NCI-H345 (cell line): Measurements from ENCODE around the gene CTIF.

Experiments used
- DNase-seq: peaks from one replicate; lab custom pipeline; 2025; lab: John Stamatoyannopoulos, UW

Gene CTIF

DNA sequence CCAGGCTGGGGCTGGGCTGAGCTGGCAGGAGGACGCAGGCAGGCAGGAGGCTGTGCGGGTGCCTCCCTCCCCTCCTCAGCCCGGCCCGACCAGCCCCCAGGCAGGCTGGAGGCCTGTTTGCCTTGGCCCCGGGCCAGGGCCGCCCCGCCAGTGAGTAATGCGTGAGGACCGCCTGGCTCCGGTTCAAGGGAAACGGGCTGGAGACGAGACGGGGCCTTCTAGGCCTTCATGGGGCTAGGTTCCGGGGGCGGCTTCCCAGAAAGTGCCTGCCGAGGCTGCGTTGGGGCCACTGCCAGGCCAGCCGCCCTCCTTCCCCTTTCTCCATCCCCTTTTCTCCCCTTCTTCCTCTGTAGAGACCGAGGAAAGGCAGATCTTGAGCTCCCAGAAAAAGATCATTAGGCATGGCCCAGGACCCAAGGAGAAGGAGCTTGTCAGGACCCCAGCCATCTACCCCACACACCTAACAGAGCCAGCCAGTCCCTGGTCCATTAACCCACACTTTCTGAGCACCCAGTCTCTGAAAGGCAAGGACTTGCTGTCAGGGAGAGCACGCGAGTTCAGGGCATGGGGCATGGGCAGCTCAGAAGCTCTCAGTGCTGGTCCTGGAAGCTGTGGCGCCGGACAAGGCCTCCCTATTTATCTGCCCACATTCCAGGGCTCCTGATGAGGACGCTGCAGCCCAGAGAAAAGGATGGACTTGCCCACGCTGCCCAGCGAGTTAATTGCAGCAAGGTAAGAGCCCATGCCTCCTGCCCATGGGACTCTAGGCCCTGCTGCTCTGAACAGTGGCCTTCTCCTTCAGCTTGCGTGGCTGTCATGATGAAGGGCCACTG is 363.4 kb downstream of the CTIF start:
- peak; percentile 90 for DNase-seq

GRCh38 chr18:48902856-48903601 is 364.2 kb downstream of the CTIF start:
- no peak for DNase-seq

DNA sequence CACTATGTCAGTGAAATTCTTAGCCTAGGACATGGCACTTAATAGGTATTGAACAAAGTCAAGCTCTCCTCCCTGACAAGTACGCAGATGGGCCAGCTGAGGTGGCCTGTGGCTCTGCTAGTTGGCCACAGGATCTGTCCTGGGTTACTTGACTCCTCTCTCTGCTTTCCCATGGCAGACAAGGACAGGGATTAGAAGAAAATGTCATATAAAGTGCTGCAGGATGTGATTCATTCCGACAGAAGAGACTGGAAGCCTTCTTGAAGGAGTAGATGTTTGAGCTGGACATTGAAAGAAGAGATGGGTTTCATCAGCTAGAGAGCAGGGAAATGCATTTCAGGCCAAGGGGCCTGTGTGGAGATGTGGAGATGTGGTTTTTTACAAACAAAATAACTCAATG is 365.3 kb downstream of the CTIF start:
- DNase-seq: no peak

- no peak for DNase-seq
These were observed 366.1 kb downstream of the CTIF start for GRCh38 chr18:48904847-48905394.

DNA sequence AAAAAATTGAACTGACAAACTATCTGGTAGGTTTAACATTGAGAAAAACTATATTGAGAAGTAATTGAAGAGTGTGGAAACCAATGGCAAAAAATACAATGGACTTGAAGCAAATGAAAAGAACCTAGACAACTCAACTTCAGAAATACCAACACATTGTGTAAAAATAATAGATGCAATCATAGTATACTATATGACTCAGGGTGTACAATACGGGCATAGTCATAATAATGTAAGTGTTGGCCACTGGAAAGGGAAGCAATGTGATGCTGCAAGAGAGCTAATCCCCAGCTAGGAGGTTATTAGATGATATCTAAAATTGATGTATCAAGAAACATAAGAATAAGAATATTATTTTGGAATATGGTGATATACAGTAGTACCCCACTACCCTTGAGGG is 366.7 kb downstream of the CTIF start:
- DNase-seq: no peak

- no peak for DNase-seq
These were observed 370.1 kb downstream of the CTIF start for GRCh38 chr18:48908916-48909315.

DNA sequence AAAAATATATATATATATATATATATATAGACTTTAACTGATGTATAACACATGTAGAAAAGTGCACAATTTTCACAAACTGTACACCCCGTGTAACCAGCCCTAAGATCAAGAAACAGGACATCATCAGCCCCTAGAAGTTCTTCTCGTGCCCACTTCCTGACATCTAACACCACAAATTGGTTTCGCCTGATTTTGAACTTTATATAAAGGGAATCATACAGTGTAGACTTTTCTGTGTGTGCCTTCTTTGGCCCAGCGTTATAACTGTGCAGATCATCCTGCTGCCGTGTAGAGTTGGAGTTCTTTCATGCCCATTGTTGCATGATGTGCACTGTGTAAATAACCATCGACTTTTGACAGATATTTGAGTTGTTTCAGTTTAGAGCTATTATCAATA is 370.9 kb downstream of the CTIF start:
- DNase-seq: no peak

DNA sequence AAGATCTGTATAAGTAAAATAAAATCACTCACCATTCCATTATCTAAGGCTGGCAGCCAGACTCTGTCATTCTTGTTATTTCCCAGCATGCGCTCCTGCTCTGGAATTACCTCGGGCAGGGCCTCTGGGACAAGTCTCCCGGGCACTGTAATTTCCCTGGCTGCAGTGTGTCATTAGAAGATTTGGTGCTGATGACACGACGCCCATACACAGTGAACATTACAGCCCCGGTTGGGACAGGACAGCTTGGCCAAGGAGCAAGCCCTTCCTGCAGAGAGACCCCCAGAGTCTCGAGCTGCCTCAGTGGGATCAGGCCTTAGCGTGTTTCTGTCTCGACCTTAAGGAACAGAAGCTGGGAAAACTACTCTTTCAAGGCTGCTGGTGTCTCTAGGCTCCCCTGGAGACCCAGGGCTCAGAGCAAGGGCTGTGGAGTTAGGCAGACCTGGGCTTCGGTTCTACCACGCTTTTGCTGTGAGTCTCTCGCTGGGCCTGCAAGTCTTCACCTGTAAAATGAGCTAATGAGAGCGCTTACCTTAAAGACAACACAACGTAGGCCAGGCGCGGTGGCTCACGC is 372.2 kb downstream of the CTIF start:
- no peak for DNase-seq
